GM18511 (cell line): ENCODE measurements around the gene IFNB1.

Experiments used
- ATAC-seq: cut with Tn5 transposase; IDR thresholded peaks from one replicate; pipeline ENCODE4 v1.9.1; 2021; ENCODE audit warnings: mild to moderate bottlenecking, moderate library complexity; ENCODE audit not compliant: unreplicated experiment

IFNB1 gene

DNA sequence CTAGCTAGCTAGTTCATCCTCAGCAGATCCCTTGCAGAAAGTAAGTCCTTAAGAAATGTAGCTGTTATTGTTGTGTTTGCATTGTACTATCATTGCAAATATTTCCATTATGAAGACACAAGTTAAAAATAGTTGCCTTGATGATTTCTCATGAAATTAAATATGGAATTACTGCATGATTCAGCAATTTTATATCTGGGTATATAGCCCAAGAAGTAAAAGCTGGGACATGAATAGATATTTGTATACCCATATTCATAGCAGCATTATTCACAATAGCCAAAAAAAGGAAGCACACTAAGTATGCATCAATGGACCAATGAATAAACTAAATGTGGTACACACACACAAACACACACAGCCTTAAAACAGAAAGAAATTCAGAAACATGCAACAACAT is 6.8 kb downstream of the IFNB1 start:
- no peak for ATAC-seq

DNA sequence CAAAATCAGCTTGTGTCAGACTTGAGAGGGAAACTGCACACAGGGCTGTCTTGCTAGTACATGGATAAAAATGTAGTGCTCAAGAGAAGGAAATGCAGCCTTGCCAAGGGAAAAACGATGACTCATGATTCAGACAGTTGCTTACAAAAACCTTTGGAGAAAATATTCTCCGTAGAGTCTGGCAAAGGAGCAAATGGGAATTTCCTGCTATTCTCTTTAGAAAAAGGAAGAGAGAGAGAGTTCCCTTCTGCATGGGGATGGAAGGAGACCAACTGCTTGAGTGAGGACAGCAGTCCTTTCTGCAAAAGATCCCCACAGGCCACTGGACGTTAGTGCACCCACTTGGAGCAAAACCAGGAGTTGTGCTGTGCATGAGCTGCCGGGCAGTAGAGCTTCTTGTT is 7.6 kb downstream of the IFNB1 start:
- no peak for ATAC-seq

DNA sequence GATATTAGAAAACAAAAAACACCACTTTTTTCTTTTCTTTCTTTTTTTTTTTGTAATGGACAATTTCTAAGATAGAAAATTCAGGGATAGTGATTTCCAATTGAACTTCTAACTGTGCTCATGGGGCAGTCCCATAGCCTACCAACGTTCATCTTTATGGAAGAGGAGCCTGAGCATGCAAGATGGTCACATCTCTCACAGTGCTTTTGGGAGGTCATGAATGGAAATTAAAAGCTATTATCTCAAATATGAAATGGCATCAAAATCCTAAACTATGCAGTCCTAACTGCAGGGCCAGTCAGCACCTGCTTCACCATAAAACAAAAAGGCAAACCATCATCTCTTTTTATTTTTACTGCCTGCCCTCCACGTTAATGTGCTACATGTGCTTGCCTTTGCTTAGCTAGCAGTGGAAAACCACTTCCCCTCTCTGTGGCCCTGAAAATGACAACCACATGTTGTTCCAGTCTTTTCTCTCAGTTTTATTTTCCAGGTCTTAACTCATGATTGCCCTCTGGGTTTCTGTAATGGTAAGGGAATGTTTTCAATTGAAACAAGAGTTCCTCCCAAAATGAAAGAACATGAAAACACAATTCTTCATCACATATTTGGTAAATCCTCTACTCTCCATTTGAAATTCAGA is 16.7 kb downstream of the IFNB1 start:
- no peak for ATAC-seq

DNA sequence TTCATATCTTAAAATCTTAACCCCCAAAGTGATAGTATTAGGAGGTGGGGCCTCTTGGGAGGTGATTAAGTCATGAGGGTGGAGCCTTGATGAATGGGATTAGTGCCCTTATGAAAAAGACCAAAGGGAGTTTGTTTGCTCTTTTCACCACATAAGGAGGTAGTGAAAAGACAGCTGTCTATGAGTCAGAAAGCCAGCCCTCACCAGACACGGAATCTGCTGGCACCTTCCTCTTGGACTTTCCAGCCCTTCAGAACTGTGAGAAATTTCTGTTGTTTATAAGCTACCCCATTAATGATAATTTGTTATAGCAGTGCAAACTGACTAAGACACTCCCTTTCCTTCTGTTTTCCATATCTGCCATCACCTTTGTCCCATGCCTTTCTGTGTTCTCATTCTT is 20.8 kb downstream of the IFNB1 start:
- ATAC-seq = no peak

DNA sequence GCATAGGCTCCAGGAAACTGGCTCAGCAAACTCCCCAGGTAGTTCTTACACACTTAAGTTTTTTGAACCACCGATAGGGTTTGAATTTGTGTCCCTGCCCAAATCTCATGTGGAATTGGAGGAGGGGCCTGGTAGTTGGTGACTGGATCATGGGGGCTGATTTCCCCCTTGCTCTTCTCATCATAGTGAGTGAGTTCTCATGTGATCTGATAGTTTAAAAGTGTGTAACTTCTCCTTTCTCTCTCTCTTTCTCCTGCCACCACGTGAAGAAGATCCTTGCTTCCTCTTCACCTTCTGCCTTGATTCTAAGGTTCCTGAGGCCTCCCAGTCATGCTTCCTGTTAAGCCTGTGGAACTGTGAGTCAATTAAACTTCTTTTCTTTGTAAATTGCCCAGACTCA is 23.9 kb downstream of the IFNB1 start:
- ATAC-seq = no peak

DNA sequence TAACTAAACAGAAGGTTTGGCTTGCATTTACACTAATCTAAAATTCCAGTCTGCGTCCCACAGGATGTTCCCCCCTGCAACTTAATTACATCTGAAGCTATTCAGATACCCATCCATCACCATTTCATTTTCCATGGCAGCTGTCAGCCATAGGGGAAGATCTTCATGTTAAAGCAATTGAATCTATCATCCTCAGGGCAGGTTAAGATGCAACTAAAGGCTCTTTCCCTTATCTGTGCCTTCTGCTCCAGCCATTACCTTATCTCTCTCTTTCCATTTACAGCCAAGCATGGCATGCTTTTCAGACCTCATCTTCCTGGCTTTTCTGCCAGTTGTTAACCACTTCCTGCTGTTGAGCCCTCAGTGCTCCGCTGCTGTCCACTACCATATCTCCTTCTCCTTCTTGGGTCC is 30.5 kb downstream of the IFNB1 start:
- no peak for ATAC-seq

DNA sequence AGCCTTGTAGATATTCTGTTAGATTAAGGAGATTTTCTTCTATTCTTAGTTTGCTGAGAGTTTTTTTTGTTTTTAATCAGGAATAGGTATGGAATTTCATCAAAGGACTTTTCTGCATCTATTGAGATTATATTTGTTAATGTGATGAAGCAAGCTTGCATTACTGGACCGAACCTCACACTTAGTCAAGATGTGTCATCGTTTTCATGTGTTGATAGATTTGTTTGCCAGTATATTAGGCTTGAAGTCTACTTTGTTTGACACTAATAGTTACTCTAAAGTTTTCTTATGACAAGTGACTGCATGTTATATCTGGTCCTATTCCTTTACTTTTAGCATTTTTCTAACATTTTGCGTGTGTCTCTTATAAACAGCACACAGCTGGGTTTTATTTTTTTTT is 33.9 kb downstream of the IFNB1 start:
- ATAC-seq = no peak

DNA sequence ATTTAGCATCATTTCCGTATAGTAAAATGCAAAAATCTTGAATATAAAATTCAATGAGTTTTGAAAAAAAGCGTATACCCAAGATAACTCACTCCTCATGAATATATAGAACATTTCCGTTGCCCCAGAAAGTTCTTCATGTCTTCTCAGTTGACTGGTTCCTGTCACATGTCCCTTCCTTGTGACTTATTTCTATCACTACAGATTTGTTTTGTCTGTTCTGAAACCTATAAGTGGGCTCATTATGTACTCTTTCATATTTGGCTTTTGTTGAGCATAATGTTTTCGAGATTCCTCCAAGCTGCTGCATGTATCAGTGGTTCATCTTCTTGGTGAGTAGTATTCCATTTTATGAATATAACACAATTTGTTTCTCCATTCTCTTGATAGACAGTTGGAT is 35.3 kb downstream of the IFNB1 start:
- no peak for ATAC-seq

DNA sequence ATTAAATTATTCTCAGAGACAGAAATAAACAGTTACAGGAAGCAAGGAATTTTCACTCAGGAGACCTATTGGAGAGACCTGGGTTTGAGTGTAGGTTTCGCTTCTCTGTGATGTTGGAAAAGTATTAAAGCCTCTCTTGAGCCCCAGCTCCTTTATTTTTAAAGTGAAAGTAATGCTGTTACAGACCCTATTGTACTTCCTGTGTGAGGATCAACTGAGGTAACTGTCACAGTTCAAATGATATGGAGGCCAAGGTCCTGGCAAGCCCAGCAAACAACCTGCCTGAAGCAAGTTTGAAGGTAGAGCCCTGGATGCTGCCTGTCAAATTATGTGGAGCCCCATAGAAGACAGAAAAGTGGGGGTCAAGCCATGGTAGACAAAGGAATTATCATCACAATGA is 38.4 kb downstream of the IFNB1 start:
- ATAC-seq = no peak

DNA sequence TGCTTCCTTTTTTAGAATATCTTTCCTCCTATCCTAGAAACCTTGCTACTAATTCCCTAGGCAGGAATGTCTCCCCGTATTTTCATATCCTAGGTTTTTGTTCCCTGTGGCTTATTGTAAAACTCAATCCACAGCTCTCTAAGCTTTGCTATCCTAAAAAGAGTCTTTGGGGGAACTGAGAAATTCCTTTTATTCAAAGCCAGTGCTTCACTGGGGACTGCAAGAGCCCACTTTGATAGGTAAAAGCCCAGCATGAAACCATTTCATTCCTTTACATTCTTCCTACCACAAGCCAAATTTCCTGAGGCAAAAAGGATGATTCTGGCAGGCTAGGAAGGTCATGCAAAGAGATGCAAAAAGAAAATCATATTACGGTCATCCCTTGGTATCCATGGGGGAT is 40.5 kb downstream of the IFNB1 start:
- no peak for ATAC-seq

DNA sequence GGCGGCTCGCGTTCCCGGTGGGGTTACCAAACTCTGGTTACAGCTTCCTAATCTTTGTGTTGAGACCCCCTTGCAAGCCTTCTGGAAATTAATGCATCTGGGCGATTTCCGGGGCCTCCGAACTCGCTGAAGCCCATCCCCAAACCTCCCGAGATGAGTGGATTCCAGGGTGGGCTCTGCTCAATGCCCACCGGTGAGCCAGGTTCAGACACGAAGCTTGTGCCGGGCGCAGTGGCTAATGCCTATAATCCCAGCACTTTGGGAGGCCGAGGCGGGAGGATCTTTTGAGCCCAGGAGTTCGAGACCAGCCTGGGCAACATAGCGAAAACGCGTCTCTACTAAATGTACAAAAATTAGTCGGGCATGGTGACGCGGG is 45.9 kb downstream of the IFNB1 start:
- no peak for ATAC-seq

DNA sequence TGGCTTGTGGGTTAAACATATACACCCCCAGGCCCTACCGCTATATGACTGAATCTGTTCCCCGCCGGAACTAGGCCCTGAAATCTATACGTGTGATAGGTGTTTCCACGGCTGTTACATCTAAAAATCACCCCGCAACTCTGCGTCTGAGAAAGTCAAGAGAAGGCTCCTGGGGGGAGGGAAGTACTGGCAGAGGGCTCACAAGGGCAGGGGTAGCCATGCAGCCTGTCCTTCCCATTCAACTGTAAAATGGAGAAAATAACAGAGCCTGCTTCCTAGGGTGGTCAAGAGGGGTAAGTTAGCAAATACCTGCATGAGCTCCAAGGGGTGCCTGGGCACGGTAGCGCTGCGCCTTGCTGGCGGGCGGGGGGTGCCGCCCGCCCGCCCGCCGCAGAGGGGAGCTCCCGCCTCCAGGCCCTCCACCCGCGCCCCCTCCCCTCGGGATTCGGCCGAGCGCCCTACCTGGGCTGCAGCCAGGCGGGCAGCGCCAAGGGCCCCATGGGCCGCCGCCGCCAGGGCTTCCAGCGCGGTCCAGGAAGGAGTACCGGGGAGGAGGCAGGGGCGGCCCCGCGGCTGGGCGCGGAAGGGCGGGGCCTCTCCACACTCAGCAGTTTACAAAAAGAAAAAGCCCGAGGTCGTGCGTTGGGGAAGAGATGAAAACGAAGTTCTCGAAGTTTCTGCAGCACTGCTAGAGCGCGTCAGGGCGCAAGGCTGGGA is 46.5 kb downstream of the IFNB1 start, which contains the start of gene HACD4:
HACD4 (minus strand) TSS at position 550 of the 717 bp plus-strand sequence; CDS start at position 500, 50 bp downstream.
- ATAC-seq = peak; percentile 80

DNA sequence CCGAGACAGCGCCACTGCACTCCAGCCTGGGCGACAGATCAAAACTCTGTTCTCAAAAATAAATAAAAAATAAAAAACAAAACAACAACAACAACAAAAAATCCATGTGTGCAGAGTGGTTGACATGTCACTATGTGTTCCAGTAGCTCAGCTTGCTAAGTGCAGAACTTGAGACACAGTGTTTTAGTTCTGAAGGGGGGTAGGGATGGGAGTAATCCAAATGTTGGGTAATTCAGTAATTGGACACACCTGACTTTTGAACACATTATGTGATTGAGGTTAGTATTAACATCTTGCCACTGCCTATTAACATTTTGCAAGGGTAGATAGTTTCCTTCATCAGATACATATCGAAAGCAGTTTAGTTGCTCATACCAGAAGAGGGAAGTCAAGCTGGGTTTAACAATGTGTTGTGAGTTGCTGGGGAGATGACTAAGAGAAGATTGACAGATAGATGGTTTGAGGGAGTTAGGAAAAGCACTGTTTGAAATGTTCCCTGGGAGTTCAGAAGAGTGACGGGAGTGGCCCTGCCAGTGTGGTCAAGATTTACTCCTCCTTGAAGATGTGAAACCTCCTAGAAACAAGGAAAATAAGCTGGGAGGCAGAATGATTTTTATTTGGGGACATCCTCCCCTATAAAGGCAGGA is 47.2 kb downstream of the IFNB1 start:
- peak; percentile 81 for ATAC-seq

DNA sequence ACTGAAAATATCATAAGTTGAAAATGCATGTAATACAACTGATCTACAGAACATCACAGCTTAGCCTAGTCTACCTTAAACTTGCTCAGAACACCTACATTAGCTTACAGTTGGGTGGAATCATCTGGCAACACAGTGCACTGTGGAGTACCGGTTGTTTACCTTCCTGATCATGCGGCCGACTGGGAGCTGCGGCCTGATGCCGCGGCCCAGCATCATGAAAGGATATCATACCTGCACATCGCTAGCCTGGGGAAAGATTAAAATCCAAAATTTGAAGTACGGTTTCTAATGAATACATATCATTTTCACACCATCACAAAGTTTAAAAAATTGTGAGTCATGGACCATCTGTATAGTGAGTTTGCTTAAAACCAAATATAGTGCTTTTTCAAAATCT is 48.1 kb downstream of the IFNB1 start:
- ATAC-seq = no peak

DNA sequence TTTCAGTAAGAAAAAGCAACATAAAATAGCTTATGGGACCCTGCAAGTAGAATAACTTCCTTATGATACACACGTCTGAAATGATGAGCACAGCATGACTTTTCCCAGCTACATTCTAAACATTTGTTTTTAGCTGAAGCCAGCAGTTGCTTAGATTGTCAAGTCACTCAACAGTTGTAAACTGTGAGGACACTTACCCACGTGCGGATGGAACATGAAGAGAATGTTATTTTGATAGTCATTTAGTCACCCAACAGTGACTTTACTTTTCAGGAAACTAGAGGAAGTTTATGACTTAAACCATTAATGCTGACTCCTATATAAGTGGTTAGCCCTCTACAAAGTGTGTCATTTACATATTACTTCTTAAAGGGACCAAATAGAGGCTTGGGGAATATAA is 49.3 kb downstream of the IFNB1 start:
- no peak for ATAC-seq

DNA sequence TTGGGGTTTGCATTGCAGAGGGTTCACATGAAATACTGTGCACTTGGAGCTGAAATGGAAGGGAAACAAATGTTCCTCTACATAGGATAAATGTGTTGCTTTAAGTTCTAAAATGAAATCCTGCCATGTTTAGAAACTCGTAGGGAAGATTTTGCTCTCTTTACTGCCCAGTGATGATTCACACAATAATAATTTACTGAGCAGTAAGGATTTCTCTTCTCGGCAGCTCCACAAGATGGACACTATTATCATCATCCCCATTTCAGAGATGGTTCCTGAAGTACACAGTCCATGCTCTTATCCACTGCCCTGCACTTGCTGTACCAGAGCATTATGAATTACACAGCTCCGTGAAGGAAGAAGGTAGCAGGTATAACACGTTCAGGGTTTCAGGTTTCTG is 50.4 kb downstream of the IFNB1 start:
- ATAC-seq = no peak
